A673 (cell line): ENCODE data around the gene MRAP2. TPM values are rescaled to one million over a fixed set of nuclear protein-coding genes. Genes with fewer than 3 reads are reported as not detected.

ENCODE experiments used
- BruUV-seq: library from RNA; stranded (reverse); fragments of 400-500 nt; replicated peaks from 2 replicates; lab custom pipeline; 2021; lab: Mats Ljungman, UMichigan
- CTCF ChIA-PET: fragments of 300-600 bp; sonication (Branson Sonifier 250); formaldehyde crosslinking; loops from one replicate; lab custom pipeline; 2022; ENCODE audit warnings: antibody characterized with exemption; lab: Charles Lee
- POLR2A ChIA-PET: fragments of 300-600 bp; sonication (Branson Sonifier 250); formaldehyde crosslinking; loops from one replicate; lab custom pipeline; 2022; ENCODE audit warnings: antibody characterized with exemption; ENCODE audit not compliant: low non-redundant PET; lab: Charles Lee
- DNase-seq: peaks from one replicate; pipeline ENCODE4 v3.0.0-alpha.2; 2015; ENCODE audit warnings: low spot score
- H3K27ac ChIP-seq: fragments of 200-600 bp; sonication (generic); 2 replicates; pipeline ENCODE4 v1.5.1; 2016; ENCODE audit warnings: mixed run types, low read depth, mild to moderate bottlenecking, mixed read lengths, antibody characterized with exemption, low read length; ENCODE audit not compliant: poor library complexity, severe bottlenecking
- H3K27me3 ChIP-seq: fragments of 200-600 bp; sonication (generic); replicated peaks from 2 replicates; pipeline ENCODE4 v1.6.1; 2017; ENCODE audit warnings: mixed run types, low read depth, mild to moderate bottlenecking, mixed read lengths, antibody characterized with exemption, low read length; ENCODE audit not compliant: insufficient read depth, poor library complexity
- H3K36me3 ChIP-seq: fragments of 200-600 bp; sonication (generic); 2 replicates; pipeline ENCODE4 v1.6.1; 2016; ENCODE audit warnings: mixed run types, mild to moderate bottlenecking, mixed read lengths, antibody characterized with exemption, low read length; ENCODE audit not compliant: insufficient read depth, poor library complexity, severe bottlenecking
- H3K4me1 ChIP-seq: fragments of 200-600 bp; sonication (generic); 2 replicates; pipeline ENCODE4 v1.6.1; 2017; ENCODE audit warnings: mixed run types, mild to moderate bottlenecking, mixed read lengths, antibody characterized with exemption, low read length; ENCODE audit not compliant: insufficient read depth, poor library complexity, severe bottlenecking
- H3K4me3 ChIP-seq: fragments of 200-600 bp; sonication (generic); 2 replicates; pipeline ENCODE4 v1.5.1; 2016; ENCODE audit warnings: low read depth, mixed run types, mild to moderate bottlenecking, mixed read lengths, low read length; ENCODE audit not compliant: poor library complexity, severe bottlenecking
- H3K9me3 ChIP-seq: fragments of 200-600 bp; sonication (generic); 2 replicates; pipeline ENCODE4 v1.6.1; 2016; ENCODE audit warnings: mixed run types, low read depth, mild to moderate bottlenecking, mixed read lengths, antibody characterized with exemption, low read length; ENCODE audit not compliant: poor library complexity, severe bottlenecking
- CTCF ChIP-seq: fragments of 300-800, 200-600 bp; sonication (generic); conservative IDR thresholded peaks from 2 replicates; pipeline ENCODE4 v1.5.1; 2017; ENCODE audit warnings: low read depth, mild to moderate bottlenecking, antibody characterized with exemption, low read length, moderate library complexity, mixed read lengths
- EZH2 ChIP-seq: fragments of 200-600 bp; sonication (generic); IDR thresholded peaks from 2 replicates; pipeline ENCODE4 v1.6.1; 2017; ENCODE audit warnings: borderline replicate concordance, low read depth, mild to moderate bottlenecking, mixed read lengths, antibody characterized with exemption, low read length; ENCODE audit not compliant: poor library complexity, severe bottlenecking
- intact Hi-C: fragments of 100-400 bp; cut with micrococcal nuclease; formaldehyde crosslinking; loops from one replicate; pipeline ENCODE4 v1.10.0; 2022; ENCODE audit not compliant: unreplicated experiment
- total RNA-seq: library from RNA; stranded (reverse); gene quantifications from 2 replicates; pipeline ENCODE4 v1.2.3, GENCODE V29; 2021

MRAP2 gene
- total RNA-seq, 1 experiment from 2014 or later: 0.34 TPM

GRCh38 chr6:84037425-84038089 lies 4.0 kb downstream of the MRAP2 start:
- no peaks in the 10 kb centered on the region for H3K4me1 ChIP-seq
- ChIA-PET CTCF (no interaction called here), POLR2A (interaction anchor here (0.7 kb wide), 1 partner anchor 22 kb away, joined by 4 read pairs; no protein-coding TSS in a partner anchor)
- no TSS peak for BruUV-seq
- H3K36me3 ChIP-seq: no peaks in the 10 kb centered on the region
- TF ChIP-seq CTCF (no peak), EZH2 (no peak)
- DNase-seq: no peak
- H3K9me3 ChIP-seq: no peaks in the 10 kb centered on the region
- no peaks in the 10 kb centered on the region for H3K27me3 ChIP-seq
- H3K27ac ChIP-seq: no peak overlapping the region
- H3K4me3 ChIP-seq: no peak overlapping the region
- intact Hi-C loops: no loop called here

- intact Hi-C loops: no loop called here
- H3K4me3 ChIP-seq: no peak overlapping the region
- DNase-seq: no peak
- no peaks in the 10 kb centered on the region for H3K4me1 ChIP-seq
- TF ChIP-seq EZH2 (no peak), CTCF (no peak)
- no peak overlapping the region for H3K27ac ChIP-seq
- H3K36me3 ChIP-seq: no peaks in the 10 kb centered on the region
- H3K9me3 ChIP-seq: no peaks in the 10 kb centered on the region
- BruUV-seq: no TSS peak
- CTCF ChIA-PET: no interaction called here
- no peaks in the 10 kb centered on the region for H3K27me3 ChIP-seq
- POLR2A ChIA-PET: no interaction called here
These were observed 9.0 kb downstream of the MRAP2 start for GRCh38 chr6:84042603-84043002.

GRCh38 chr6:84043555-84043954 lies 10.0 kb downstream of the MRAP2 start:
- Histone ChIP-seq H3K4me3 (no peak overlapping the region), H3K4me1 (no peaks in the 10 kb centered on the region), H3K27ac (no peak overlapping the region), H3K27me3 (no peaks in the 10 kb centered on the region), H3K36me3 (no peaks in the 10 kb centered on the region), H3K9me3 (no peaks in the 10 kb centered on the region)
- ChIA-PET POLR2A (no interaction called here), CTCF (no interaction called here)
- BruUV-seq: no TSS peak
- DNase-seq: no peak
- intact Hi-C loops: no loop called here
- TF ChIP-seq CTCF: no peak
